Measurements from ENCODE around the gene SULT6B1. TPM values are rescaled to one million over a fixed set of nuclear protein-coding genes. Genes with fewer than 3 reads are reported as not detected.

The SULT6B1 gene
- total RNA-seq, 1 experiment from 2014 or later: not detected

- POLR2A ChIA-PET: no interaction called here
- no peak for DNase-seq
- Mint-ChIP-seq H3K4me3 (ENCODE audit: unreplicated experiment) (no peak overlapping the region), H3K27me3 (ENCODE audit: insufficient read depth, unreplicated experiment) (no peaks in the 10 kb centered on the region), H3K27ac (ENCODE audit: unreplicated experiment) (no peak overlapping the region), H3K9me3 (ENCODE audit: unreplicated experiment) (no peaks in the 10 kb centered on the region), H3K36me3 (ENCODE audit: insufficient read depth, unreplicated experiment) (no peaks in the 10 kb centered on the region), H3K4me1 (ENCODE audit: low read depth, unreplicated experiment) (peaks cover 25% of the 10 kb centered on the region)
- Histone ChIP-seq H3K9me3 (no peaks in the 10 kb centered on the region), H3K36me3 (ENCODE audit: control insufficient read depth, insufficient read depth, low read length) (no peaks in the 10 kb centered on the region), H3K4me1 (peaks cover 6% of the 10 kb centered on the region), H3K27me3 (replicated peaks; ENCODE audit: control insufficient read depth, insufficient read depth, low read length) (no peaks in the 10 kb centered on the region), H3K4me3 (ENCODE audit: low read depth, low read length) (no peak overlapping the region)
- intact Hi-C loops (cut with micrococcal nuclease; ENCODE audit: unreplicated experiment): no loop called here
- BruUV-seq (replicated peaks): no TSS peak
- CTCF ChIA-PET: no interaction called here
- TF ChIP-seq CTCF (IDR thresholded peaks at IDR 0.05; ENCODE audit: insufficient read depth in 1 of 2, low read depth in 1 of 2, low read length in 1 of 2, severe bottlenecking in 1 of 2, unreplicated experiment in 1 of 2): no peak
Measured at GRCh38 chr2:37180640-37181039, 7.8 kb downstream of the SULT6B1 start.

- no peak overlapping the region for H3K4me3 Mint-ChIP-seq (ENCODE audit: unreplicated experiment)
- TF ChIP-seq CTCF (IDR thresholded peaks at IDR 0.05; ENCODE audit: insufficient read depth in 1 of 2, low read depth in 1 of 2, low read length in 1 of 2, severe bottlenecking in 1 of 2, unreplicated experiment in 1 of 2): peak in 1 of 2 experiments; percentile 1
- CTCF ChIA-PET: no interaction called here
- H3K9me3 ChIP-seq: no peaks in the 10 kb centered on the region
- no peak overlapping the region for H3K4me3 ChIP-seq (ENCODE audit: low read depth, low read length)
- H3K36me3 ChIP-seq (ENCODE audit: control insufficient read depth, insufficient read depth, low read length): no peaks in the 10 kb centered on the region
- H3K27me3 Mint-ChIP-seq (ENCODE audit: insufficient read depth, unreplicated experiment): no peaks in the 10 kb centered on the region
- POLR2A ChIA-PET: no interaction called here
- H3K4me1 Mint-ChIP-seq (ENCODE audit: low read depth, unreplicated experiment): peaks cover 25% of the 10 kb centered on the region
- H3K9me3 Mint-ChIP-seq (ENCODE audit: unreplicated experiment): no peaks in the 10 kb centered on the region
- no peak overlapping the region for H3K27ac Mint-ChIP-seq (ENCODE audit: unreplicated experiment)
- no peaks in the 10 kb centered on the region for H3K36me3 Mint-ChIP-seq (ENCODE audit: insufficient read depth, unreplicated experiment)
- DNase-seq: no peak
- H3K27me3 ChIP-seq (replicated peaks; ENCODE audit: control insufficient read depth, insufficient read depth, low read length): no peaks in the 10 kb centered on the region
- intact Hi-C loops (cut with micrococcal nuclease; ENCODE audit: unreplicated experiment): no loop called here
- peaks cover 6% of the 10 kb centered on the region for H3K4me1 ChIP-seq
- no TSS peak for BruUV-seq (replicated peaks)
Measured at GRCh38 chr2:37180006-37180639, 8.3 kb downstream of the SULT6B1 start.

- H3K9me3 Mint-ChIP-seq (ENCODE audit: unreplicated experiment): peaks cover 11% of the 10 kb centered on the region
- Histone ChIP-seq H3K27me3 (replicated peaks; ENCODE audit: control insufficient read depth, insufficient read depth, low read length) (no peaks in the 10 kb centered on the region), H3K36me3 (ENCODE audit: control insufficient read depth, insufficient read depth, low read length) (no peaks in the 10 kb centered on the region), H3K4me1 (peaks cover 16% of the 10 kb centered on the region; the same call in 1 of the 2 replicates), H3K9me3 (no peaks in the 10 kb centered on the region), H3K4me3 (ENCODE audit: low read depth, low read length) (no peak overlapping the region)
- no TSS peak for BruUV-seq (replicated peaks)
- CTCF ChIA-PET: no interaction called here
- H3K36me3 Mint-ChIP-seq (ENCODE audit: insufficient read depth, unreplicated experiment): peaks cover 5% of the 10 kb centered on the region
- no peak for TF ChIP-seq CTCF (IDR thresholded peaks at IDR 0.05; ENCODE audit: insufficient read depth in 1 of 2, low read depth in 1 of 2, low read length in 1 of 2, severe bottlenecking in 1 of 2, unreplicated experiment in 1 of 2)
- intact Hi-C loops (cut with micrococcal nuclease; ENCODE audit: unreplicated experiment): no loop called here
- H3K4me1 Mint-ChIP-seq (ENCODE audit: low read depth, unreplicated experiment): no peaks in the 10 kb centered on the region
- H3K27ac Mint-ChIP-seq (ENCODE audit: unreplicated experiment): no peak overlapping the region
- DNase-seq: no peak
- H3K27me3 Mint-ChIP-seq (ENCODE audit: insufficient read depth, unreplicated experiment): no peaks in the 10 kb centered on the region
- POLR2A ChIA-PET: no interaction called here
- H3K4me3 Mint-ChIP-seq (ENCODE audit: unreplicated experiment): no peak overlapping the region
Measured at GRCh38 chr2:37173741-37174140, 14.7 kb downstream of the SULT6B1 start.

Data from Caco-2 (cell line).